SU-DHL-6 (cell line): ENCODE data around the gene STRA8.

Experiments
- H2AFZ ChIP-seq: fragments of 200-600 bp; sonication (generic); 2 replicates; pipeline ENCODE4 v1.6.1; 2014; ENCODE audit warnings: low read depth, mild to moderate bottlenecking, moderate library complexity, mixed read lengths, antibody characterized with exemption, low read length; ENCODE audit not compliant: severe bottlenecking
- H3F3A ChIP-seq: fragments of 200-600 bp; shearing (Covaris generic); 2 replicates; pipeline ENCODE4 v1.6.0; 2016; ENCODE audit warnings: antibody characterized with exemption, mild to moderate bottlenecking; ENCODE audit not compliant: insufficient read depth
- H3K27ac ChIP-seq: fragments of 200-600 bp; sonication (generic); 2 replicates; pipeline ENCODE4 v1.5.1; 2016; ENCODE audit warnings: low read depth, mild to moderate bottlenecking, low read length, moderate library complexity, mixed read lengths
- H3K27me3 ChIP-seq: fragments of 200-600 bp; sonication (generic), shearing (Covaris generic); 2 replicates; pipeline ENCODE4 v1.6.0; 2014; ENCODE audit warnings: mild to moderate bottlenecking, low read length
- H3K36me3 ChIP-seq: fragments of 200-600 bp; sonication (generic); 2 replicates; pipeline ENCODE4 v1.6.1; 2014; ENCODE audit warnings: mild to moderate bottlenecking, low read length, mixed read lengths
- H3K4me2 ChIP-seq: fragments of 300-600, 200-600 bp; shearing (Covaris generic), sonication (generic); 2 replicates; pipeline ENCODE4 v1.6.0; 2014; ENCODE audit warnings: low read length, low read depth, mild to moderate bottlenecking; ENCODE audit not compliant: poor library complexity, severe bottlenecking
- H3K4me3 ChIP-seq: fragments of 200-600 bp; sonication (generic); 2 replicates; pipeline ENCODE4 v1.5.1; 2014; ENCODE audit warnings: antibody characterized with exemption, low read length, mild to moderate bottlenecking, mixed read lengths; ENCODE audit not compliant: insufficient read depth, poor library complexity, severe bottlenecking
- H3K79me2 ChIP-seq: fragments of 200-600 bp; sonication (generic); 2 replicates; pipeline ENCODE4 v1.6.1; 2014; ENCODE audit warnings: mild to moderate bottlenecking, low read length, moderate library complexity; ENCODE audit not compliant: insufficient read depth
- H3K9ac ChIP-seq: fragments of 200-600 bp; sonication (generic); 2 replicates; pipeline ENCODE4 v1.7.0; 2014; ENCODE audit warnings: mild to moderate bottlenecking, low read length
- H3K9me2 ChIP-seq: fragments of 200-600 bp; sonication (generic); replicated peaks from 2 replicates; pipeline ENCODE4 v1.6.1; 2014; ENCODE audit warnings: low read length; ENCODE audit not compliant: insufficient read depth
- H3K9me3 ChIP-seq: fragments of 200-600 bp; sonication (generic); 2 replicates; pipeline ENCODE4 v1.6.1; 2014; ENCODE audit warnings: low read length, mixed read lengths; ENCODE audit not compliant: insufficient read depth
- H4K20me1 ChIP-seq: fragments of 200-600 bp; sonication (generic); 2 replicates; pipeline ENCODE4 v1.6.1; 2014; ENCODE audit warnings: low read depth, mild to moderate bottlenecking, antibody characterized with exemption, low read length, moderate library complexity, mixed read lengths
- CTCF ChIP-seq: fragments of 200-600 bp; sonication (generic); IDR thresholded peaks from one replicate; pipeline ENCODE4 v1.5.1; 2017; ENCODE audit warnings: antibody characterized with exemption, mild to moderate bottlenecking, low read length, moderate library complexity; ENCODE audit not compliant: insufficient read depth, poor library complexity, severe bottlenecking
- EZH2phosphoT487 ChIP-seq: fragments of 200-600 bp; sonication (generic), shearing (Covaris generic); conservative IDR thresholded peaks from 2 replicates; pipeline ENCODE4 v1.6.1; 2018; ENCODE audit warnings: mild to moderate bottlenecking, antibody characterized with exemption, low read length, moderate library complexity, mixed read lengths

The STRA8 gene

GRCh38 chr7:135186261-135186540 is 47.4 kb upstream of the STRA8 start:
- Histone ChIP-seq H3K9me3 (peaks cover 21% of the 10 kb centered on the region; the same call in 1 of the 2 replicates), H3K9ac (no peak overlapping the region), H3K4me3 (no peak overlapping the region), H2AFZ (no peak overlapping the region), H3K79me2 (no peaks in the 10 kb centered on the region), H4K20me1 (no peaks in the 10 kb centered on the region), H3F3A (no peaks in the 10 kb centered on the region), H3K27me3 (no peaks in the 10 kb centered on the region), H3K4me2 (no peak overlapping the region), H3K27ac (no peak overlapping the region), H3K36me3 (peaks cover 5% of the 10 kb centered on the region; the same call in 1 of the 2 replicates), H3K9me2 (no peaks in the 10 kb centered on the region)
- TF ChIP-seq CTCF = no peak

- H3K27ac ChIP-seq = no peak overlapping the region
- no peaks in the 10 kb centered on the region for H3K79me2 ChIP-seq
- H3K4me3 ChIP-seq = no peak overlapping the region
- TF ChIP-seq EZH2phosphoT487 (no peak), CTCF (no peak)
- no peak overlapping the region for H3K4me2 ChIP-seq
- no peaks in the 10 kb centered on the region for H3K9me2 ChIP-seq
- peaks cover 15% of the 10 kb centered on the region; the same call in 1 of the 2 replicates for H3K9me3 ChIP-seq
- no peaks in the 10 kb centered on the region for H4K20me1 ChIP-seq
- no peak overlapping the region for H3K9ac ChIP-seq
- peaks cover under 1% of the 10 kb centered on the region; the same call in 1 of the 2 replicates for H3K36me3 ChIP-seq
- no peaks in the 10 kb centered on the region for H3K27me3 ChIP-seq
- no peak overlapping the region for H2AFZ ChIP-seq
- H3F3A ChIP-seq = no peaks in the 10 kb centered on the region
Measured at GRCh38 chr7:135186841-135187253, 46.8 kb upstream of the STRA8 start.

- Histone ChIP-seq H3K9me3 (no peaks in the 10 kb centered on the region), H3K9me2 (no peaks in the 10 kb centered on the region), H3K4me3 (no peak overlapping the region), H3K27me3 (no peaks in the 10 kb centered on the region), H3K36me3 (no peaks in the 10 kb centered on the region), H3K9ac (no peak overlapping the region), H3K4me2 (no peak overlapping the region), H2AFZ (no peak overlapping the region), H3F3A (no peaks in the 10 kb centered on the region), H4K20me1 (no peaks in the 10 kb centered on the region), H3K79me2 (no peaks in the 10 kb centered on the region), H3K27ac (no peak overlapping the region)
- no peak for TF ChIP-seq EZH2phosphoT487
- TF ChIP-seq CTCF = no peak
Measured at GRCh38 chr7:135188298-135188984, 45.2 kb upstream of the STRA8 start.
